Left cardiac atrium (tissue), 4 donors: ENCODE results near the gene AATK. TPM values are rescaled to one million over a fixed set of nuclear protein-coding genes. Genes with fewer than 3 reads are reported as not detected.

Source experiments
- ATAC-seq, 2 donors: fragments of 200-7000 bp; cut with Tn5 transposase; one replicate each; pipeline ENCODE4 v1.9.1; 2020; ENCODE audit warnings: mild to moderate bottlenecking in 2 of 2, moderate library complexity in 2 of 2
- DNase-seq: peaks from one replicate; pipeline ENCODE4 v3.0.0-alpha.2; 2020
- intact Hi-C, 2 donors: fragments of 100-400 bp; cut with DNase I; formaldehyde crosslinking; loops; one replicate each; pipeline versions ENCODE4 v1.14.1 to v1.15.1; 2022 to 2023
- long read RNA-seq: library from polyadenylated mRNA; unstranded; transcript quantifications from one replicate; pipeline ENCODE4 v2.0.0, GENCODE V29; 2021
- total RNA-seq, 2 donors: library from RNA; stranded (reverse); fragmentation: NEBNext Ultra II Directional; extraction: Animal tissue kit (Norgen Biotek cat#: 25700); gene quantifications; one replicate each; pipeline ENCODE4 v1.2.1, GENCODE V29; 2021
- donor health status: DM: no; HTN: yes; CAD: no.
- donor health status: DM: no; HTN: yes; CAD: no; lungs with severe emphysema.
- donor health status: DM: yes; HTN: yes; CAD: no.
- donor health status: Dilated cardiomyopathy.

AATK gene, protein sequence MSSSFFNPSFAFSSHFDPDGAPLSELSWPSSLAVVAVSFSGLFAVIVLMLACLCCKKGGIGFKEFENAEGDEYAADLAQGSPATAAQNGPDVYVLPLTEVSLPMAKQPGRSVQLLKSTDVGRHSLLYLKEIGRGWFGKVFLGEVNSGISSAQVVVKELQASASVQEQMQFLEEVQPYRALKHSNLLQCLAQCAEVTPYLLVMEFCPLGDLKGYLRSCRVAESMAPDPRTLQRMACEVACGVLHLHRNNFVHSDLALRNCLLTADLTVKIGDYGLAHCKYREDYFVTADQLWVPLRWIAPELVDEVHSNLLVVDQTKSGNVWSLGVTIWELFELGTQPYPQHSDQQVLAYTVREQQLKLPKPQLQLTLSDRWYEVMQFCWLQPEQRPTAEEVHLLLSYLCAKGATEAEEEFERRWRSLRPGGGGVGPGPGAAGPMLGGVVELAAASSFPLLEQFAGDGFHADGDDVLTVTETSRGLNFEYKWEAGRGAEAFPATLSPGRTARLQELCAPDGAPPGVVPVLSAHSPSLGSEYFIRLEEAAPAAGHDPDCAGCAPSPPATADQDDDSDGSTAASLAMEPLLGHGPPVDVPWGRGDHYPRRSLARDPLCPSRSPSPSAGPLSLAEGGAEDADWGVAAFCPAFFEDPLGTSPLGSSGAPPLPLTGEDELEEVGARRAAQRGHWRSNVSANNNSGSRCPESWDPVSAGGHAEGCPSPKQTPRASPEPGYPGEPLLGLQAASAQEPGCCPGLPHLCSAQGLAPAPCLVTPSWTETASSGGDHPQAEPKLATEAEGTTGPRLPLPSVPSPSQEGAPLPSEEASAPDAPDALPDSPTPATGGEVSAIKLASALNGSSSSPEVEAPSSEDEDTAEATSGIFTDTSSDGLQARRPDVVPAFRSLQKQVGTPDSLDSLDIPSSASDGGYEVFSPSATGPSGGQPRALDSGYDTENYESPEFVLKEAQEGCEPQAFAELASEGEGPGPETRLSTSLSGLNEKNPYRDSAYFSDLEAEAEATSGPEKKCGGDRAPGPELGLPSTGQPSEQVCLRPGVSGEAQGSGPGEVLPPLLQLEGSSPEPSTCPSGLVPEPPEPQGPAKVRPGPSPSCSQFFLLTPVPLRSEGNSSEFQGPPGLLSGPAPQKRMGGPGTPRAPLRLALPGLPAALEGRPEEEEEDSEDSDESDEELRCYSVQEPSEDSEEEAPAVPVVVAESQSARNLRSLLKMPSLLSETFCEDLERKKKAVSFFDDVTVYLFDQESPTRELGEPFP (N-terminal part only)
- total RNA-seq: 10 to 100 TPM in 1 of 2 donors, 1 to 10 TPM in 1; 8.3 to 12.7 TPM
- long read RNA-seq, partial matches to known transcripts: 6 of 6 reads
- long read RNA-seq, other reads (novel, unspliced or antisense): 0 of 6 reads

DNA sequence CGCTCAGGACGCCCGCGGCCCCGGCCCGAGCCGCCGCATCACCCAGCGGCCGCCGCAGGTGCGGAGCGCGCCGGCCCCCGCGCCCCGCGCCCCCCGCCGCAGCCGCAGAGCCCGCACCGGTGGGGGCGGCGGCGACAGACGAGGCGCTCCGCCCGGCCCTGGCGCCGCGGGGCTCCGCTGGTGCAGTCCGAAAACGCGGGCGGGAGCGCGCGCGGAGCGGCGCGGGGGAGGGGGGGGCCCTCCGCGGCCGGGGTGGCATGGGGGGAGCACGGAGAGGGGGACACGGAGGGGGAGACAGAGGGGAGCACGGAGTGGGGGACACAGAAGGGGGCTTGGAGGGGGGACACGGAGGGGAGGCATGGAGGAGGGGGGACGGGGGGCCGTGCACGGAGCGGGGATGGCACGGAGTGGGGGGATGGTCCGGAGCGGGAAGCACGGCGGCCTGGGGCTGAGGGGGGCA, at the start of gene AATK:
TSS of gene AATK (minus strand) at position 189 of the 460 bp plus-strand sequence. CDS start 229 bp downstream, outside the sequence.
- DNase-seq (no peak), ATAC-seq (peak in 1 of 2 donors; percentile 23)
- intact Hi-C loops: no loop called here

DNA sequence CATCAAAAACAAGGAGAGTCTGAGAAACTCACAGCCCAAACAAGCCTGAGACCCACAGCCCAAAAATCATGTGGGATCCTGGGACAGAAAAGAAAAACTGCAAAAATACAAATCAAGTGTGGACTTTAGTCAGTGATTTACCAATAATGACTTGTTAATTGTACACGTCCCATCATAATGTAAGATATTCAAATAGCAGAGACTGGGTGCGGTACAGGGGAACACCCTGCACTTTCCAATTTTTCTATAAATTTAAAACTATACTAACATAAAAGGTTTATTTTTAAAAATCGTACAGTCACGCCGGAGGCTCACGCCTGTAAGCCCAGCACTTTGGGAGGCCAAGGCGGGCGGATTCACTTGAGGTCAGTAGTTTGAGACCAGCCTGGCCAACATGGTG, 48.0 kb upstream of the AATK start:
- DNase-seq (no peak), ATAC-seq (no peak)
- intact Hi-C loops: no loop called here

DNA sequence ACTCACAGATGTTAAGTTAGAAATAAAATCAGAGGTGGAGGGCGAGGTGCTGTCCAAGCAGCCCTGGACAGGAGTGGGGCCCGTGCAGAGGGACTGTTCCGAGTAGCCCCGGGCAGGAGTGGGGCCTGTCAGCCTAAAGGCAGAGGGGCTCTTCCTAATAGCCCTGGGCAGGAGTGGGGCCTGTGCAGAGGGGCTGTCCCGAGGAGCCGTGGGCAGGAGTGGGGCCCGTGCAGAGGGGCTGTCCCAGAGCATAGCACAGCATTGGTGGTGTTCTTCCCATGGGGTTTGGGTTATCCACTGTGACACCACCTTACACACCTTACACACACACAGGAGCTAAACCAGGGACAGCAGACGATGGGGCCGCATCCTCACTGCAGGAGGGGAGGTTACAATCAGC, 46.3 kb upstream of the AATK start:
- no peak for ATAC-seq
- intact Hi-C loops: no loop called here
- DNase-seq: no peak

DNA sequence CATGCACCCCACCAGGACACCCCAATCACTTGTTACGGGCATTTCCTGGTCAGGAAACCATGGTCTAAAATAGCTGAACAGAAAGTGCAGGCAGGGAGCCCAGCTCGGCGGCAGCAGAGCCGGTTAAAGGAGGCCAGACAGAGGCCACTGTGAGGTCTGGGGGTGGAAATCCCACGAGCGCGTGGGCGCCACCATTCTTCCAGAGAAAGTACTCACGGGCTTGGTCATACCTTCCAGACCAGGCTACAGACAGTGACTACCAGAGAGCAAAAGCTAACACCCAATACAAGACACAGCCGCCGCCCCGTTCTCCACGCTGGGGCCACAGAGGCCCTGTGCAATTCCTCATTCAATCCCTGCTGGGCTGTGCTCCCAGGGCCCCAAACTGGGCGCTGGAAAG, 44.8 kb upstream of the AATK start:
- ATAC-seq (peak; percentile 26 to 39), DNase-seq (no peak)
- intact Hi-C loops: no loop called here

DNA sequence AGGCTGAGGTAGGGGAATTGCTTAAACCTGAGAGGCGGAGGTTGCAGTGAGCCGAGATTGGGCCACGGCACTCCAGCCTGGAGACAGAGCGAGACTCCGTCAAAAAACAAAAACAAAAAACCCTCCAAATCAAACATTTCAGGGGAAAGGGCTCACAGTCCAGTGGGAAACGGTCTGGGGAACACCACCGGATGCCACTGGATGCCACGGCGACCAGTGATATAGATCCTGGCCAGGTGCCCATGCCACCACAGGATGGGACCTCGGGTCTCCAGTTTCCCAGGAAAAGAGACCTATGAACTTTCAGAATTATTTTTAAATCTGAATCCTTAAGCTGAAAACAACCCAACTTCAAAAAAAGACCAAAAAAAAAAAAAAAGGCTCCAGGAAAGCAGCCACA, 44.4 kb upstream of the AATK start:
- DNase-seq (peak; percentile 57), ATAC-seq (peak in 1 of 2 donors; percentile 45)
- intact Hi-C loops: no loop called here

DNA sequence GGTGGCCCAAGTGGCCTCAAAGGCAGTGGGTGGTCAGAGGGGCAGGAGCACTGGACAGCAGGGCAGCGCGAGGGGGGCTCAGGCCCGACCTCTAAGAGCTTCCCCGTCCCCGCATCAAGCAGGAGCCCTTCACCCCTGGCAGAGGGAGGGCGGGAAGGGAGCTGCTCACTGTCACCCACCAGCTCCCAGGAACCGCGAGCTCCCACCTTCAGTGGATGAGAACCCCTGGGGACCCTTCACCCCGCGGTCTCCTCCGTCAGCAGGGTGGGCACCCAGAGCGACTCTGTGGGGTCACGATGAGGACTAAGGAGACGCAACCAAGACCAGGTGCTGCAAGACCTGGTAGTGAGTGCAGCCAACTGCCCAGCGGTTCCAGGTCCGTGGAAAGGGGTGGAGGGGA, 43.1 kb upstream of the AATK start:
- ATAC-seq (no peak), DNase-seq (no peak)
- intact Hi-C loops: loop anchor here in 1 of 2 donors (10.0 kb wide), 1 partner anchor 64 kb away; no protein-coding TSS in a partner anchor

DNA sequence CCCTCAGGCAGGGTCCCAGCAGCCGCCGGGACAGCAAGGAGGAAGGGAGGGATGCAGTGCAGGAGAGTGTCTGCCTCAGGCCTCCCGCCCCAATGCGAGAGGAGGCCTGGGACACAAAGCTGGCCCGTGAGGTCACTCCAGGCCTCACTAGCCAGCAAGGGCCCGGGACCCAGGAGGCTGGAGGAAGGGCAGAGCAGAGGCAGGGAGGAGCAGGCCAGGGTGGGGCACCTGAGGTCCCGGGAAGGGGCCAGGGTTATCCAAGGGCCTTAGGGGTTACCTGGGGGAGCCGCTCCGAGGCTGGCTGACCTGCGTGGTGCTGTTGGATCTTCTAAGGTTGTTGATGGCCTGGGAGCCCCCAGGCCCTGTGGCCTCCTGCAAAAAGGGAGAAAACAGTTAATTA, 42.6 kb upstream of the AATK start:
- DNase-seq: no peak
- no peak for ATAC-seq
- intact Hi-C loops: loop anchor here in 1 of 2 donors (10.0 kb wide), 1 partner anchor 64 kb away; no protein-coding TSS in a partner anchor

DNA sequence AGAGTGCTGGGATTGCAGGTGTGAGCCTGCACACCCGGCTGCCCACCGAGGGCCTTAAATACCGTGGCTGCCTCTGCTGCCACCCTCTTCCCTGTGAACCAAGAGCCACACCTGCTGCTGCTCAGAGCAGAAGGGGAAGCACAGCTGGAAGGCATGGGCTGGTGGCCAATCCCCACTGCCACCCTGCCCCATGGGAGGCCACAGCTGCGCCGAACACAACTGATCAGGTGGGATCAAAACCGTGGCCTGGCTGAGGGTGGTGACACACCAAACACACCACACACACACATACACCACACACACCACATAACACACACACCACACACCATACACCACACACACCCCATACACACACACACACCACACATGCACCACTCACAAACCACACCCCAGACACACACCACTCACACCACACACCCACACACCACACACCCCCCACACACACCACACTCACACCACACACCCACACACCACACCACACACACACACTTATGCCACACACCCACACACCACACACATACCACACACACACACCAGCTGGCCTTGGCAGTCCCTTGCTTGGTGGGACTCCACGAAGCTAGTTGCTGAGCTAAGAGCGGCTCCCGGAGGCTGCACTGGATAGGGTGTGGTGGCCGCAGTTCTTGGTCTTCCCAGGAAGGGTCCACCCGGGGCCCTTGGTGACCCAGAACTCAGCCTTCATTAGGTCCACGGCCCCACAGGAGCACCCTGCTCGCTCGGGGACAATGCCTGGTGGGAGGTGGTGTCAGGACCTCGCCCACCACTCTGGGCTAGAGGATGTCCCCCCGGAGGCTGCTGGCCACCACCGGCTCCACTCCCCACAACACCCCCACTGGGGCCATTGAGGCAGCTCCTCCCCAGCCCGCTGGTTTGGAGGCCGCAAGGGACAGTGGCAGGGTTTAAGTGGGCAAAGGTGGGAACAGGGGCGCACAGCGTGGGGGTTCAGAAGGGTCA, 41.9 kb upstream of the AATK start:
- intact Hi-C loops: loop anchor here in 1 of 2 donors (10.0 kb wide), 1 partner anchor 63 kb away; no protein-coding TSS in a partner anchor
- ATAC-seq (no peak), DNase-seq (no peak)

DNA sequence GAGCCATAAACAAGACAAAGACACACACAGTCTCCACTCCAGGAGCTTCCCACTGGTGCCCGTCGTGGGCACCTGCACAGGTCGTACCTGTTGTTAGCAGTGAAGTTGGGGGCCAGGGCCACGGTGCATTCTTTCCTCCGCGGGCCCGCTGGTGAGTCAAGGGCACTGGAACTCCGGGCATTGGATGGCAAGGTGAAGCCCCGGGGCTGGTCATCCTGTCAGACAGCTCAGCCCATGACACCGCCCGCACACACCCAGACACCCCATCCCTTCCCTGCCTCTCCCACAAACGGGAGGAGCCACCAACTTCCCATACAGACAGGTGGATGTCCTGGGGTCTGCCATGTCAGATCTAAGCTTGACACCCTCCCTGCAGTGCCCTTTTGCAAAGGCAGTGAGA, 40.6 kb upstream of the AATK start:
- intact Hi-C loops: loop anchor here in 1 of 2 donors (10.0 kb wide), 1 partner anchor 62 kb away; no protein-coding TSS in a partner anchor
- no peak for ATAC-seq
- no peak for DNase-seq

DNA sequence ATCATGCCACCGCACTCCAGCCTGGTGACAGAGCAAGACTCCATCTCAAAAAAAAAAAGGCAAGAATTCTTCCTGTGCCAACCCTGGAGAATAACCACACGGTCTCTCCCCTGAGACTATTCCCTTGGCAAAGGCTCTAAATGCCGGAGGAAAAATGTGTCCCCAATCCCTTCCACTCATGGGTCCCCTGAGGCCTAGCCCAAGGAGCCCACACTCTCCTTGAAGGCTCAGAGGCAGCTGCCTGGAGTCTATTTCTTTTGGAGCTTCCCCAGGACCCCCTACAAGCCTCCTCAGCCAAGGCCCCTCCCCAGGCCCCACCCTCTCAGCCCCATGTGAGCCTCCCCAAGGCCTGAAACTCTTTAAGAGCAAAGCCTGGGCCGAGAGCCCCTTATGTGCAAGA, 40.1 kb upstream of the AATK start:
- intact Hi-C loops: loop anchor here in 1 of 2 donors (10.0 kb wide), 1 partner anchor 61 kb away; no protein-coding TSS in a partner anchor
- no peak for DNase-seq
- no peak for ATAC-seq

DNA sequence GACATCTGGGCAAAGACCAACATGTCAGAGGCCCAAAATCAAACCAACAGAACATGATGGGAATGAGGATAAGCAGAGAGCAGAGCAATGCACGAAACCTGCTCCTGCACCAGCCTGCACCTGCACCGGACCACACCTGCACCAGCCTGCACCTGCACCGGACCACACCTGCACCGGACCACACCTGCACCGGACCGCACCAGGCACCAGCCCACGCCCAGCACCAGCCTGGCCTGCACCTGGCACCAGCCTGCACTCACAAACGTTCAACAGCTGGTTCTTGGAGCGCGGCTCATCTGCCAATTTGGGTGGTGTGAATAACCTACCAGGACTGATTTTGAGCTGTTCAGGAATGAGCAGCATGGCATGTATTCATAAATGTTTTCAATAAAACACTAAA, 38.6 kb upstream of the AATK start:
- ATAC-seq (no peak), DNase-seq (no peak)
- intact Hi-C loops: loop anchor here (5.0 to 10.0 kb wide), 2 partner anchors 57 to 60 kb away; no protein-coding TSS in a partner anchor

DNA sequence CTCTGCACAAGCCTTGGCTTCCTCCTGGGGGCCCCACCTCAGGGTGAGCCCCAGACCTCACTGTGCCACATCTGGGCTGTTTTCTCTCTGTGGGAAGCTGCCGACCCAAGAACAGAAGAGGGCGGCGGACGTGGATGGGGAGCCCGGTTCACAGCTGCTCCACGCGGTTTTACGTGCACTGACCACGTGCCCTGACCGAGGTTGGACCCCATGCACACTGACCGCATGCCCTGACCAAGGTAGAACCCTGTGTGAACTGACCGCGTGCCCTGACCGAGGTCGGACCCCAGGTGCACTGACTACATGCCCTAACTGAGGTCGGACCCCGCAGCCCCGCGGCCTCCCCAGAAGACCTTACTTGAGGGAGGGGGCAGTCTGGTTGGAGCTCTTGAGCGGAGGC, 37.1 kb upstream of the AATK start:
- DNase-seq: no peak
- intact Hi-C loops: loop anchor here (5.0 to 10.0 kb wide), 2 partner anchors 56 to 58 kb away; no protein-coding TSS in a partner anchor

DNA sequence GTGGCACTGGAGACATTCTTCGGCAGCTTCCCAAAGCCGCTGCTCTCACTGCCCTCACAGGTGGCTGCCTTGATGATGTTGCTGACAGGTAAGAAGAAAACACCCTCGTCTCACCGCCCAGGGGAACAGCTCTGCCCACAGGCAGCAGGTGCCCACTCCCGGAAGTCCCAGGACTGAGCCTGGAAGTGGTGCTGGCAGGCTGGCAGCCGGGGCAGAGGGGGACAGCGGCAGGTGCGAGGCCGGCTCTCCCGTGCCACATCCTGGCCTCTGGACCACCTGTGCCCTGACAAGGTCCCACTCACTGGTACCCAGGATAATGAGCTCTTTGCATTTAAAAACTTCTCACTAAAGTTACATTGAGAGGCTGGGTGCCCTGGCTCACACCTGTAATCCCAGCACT, 36.3 kb upstream of the AATK start:
- no peak for DNase-seq
- intact Hi-C loops: loop anchor here (5.0 to 10.0 kb wide), 2 partner anchors 55 to 58 kb away; no protein-coding TSS in a partner anchor
- no peak for ATAC-seq

More for the DNA sequence above, 37.1 kb upstream of the AATK start:
- ATAC-seq: no peak

DNA sequence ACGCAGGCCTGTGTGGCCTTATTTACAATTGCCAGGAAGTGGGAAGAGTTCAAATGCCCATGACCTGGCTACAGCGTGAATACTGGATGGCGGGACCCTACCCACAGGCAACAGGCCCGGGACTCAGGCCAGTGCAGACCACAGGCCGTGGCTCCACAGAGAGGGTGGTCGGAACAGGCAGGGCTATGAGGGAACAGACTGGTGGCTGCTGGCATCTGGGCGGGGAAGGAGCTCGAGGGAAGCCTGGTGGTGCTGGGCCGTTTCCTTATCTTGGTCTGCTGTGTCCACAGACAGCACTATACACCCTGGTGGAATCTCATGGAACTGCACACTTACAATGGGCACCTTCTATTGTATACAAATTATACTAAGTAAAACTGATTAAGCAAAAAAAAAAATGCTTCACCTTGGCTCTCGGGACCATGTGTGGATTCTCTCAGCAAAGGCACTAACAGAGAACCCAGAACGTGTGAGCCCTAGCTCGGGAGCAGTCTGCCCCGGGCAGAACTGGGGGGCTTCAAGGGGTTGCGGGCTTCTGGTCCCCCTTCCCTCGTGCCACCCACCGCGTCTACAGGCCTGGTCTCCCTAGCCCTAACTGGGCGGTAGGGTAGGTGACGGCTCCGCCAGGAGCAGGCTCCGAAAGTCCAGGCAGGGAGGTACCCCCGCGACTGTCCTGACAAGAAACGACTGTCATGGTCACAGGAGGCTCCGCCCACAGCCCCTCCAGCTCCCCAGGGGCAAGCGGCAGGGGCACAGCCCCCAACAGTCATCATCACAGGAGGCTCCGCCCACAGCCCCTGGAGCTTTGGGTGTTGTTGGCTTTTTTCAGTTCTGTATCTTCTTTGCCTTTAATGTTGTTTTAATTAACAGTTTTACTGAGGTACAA, 34.9 kb upstream of the AATK start:
- intact Hi-C loops: loop anchor here (5.0 to 10.0 kb wide), 2 partner anchors 54 to 56 kb away; no protein-coding TSS in a partner anchor
- DNase-seq (peak; percentile 59), ATAC-seq (peak; percentile 63 to 74)

DNA sequence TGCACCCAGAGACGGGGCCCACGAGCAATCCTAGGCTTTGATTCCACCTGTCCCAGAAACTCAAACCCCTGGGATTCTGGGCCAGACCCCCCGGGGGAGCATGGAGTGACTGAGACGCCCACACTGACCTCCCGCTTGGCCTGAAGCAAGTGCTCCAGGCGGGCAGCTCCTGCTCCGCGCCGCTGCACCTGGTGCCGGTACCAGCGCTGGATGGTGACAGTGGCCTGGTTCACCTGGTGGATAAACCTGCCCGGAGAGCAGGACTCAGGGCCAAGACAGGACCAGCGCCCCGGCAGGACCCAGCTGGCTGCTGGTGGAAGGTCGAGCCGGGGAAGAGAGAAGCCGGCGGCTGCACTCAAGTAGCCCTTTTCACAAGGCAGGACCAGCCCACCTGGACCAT, 34.2 kb upstream of the AATK start:
- DNase-seq (no peak), ATAC-seq (no peak)
- intact Hi-C loops: loop anchor here (5.0 to 10.0 kb wide), 2 partner anchors 53 to 55 kb away; no protein-coding TSS in a partner anchor

DNA sequence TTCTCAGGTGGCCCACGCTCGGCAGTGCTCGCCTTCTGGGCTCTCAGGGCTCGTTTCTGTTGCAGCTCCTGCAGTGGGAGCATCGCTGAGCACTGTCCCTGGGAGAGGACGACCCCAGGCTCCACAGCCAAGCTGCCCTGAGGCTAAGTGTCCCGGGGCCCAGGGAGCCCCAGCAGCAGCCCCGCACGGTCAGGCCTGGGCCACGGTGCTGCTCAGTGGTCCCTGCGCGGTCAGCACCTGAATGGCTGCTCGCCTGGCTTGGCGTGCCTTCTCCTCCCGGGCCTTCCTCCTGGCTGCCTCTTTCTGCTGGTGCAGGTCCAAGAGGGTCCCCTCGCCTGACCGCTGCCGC, 33.4 kb upstream of the AATK start:
- DNase-seq (no peak), ATAC-seq (no peak)
- intact Hi-C loops: no loop called here
